Vagina (tissue), 2 donors: Measurements from ENCODE around the gene SNX7. TPM values are rescaled to one million over a fixed set of nuclear protein-coding genes. Genes with fewer than 3 reads are reported as not detected.

ENCODE experiments used
- DNase-seq, 2 donors: peaks; one replicate each; pipeline ENCODE4 v3.0.0-alpha.2; 2017; ENCODE audit errors: extremely low spot score in 2 of 2
- H3K27ac ChIP-seq: fragments of 200-600 bp; sonication (generic); one replicate; pipeline ENCODE4 v1.5.1; 2019
- H3K27me3 ChIP-seq: fragments of 200-600 bp; sonication (generic); one replicate; pipeline ENCODE4 v1.5.1; 2019
- H3K36me3 ChIP-seq, 2 donors: fragments of 200-600 bp; sonication (generic); one replicate each; pipeline ENCODE4 v1.5.1; 2017 to 2019
- H3K4me1 ChIP-seq: fragments of 200-600 bp; sonication (generic); one replicate; pipeline ENCODE4 v1.5.1; 2019
- H3K4me3 ChIP-seq, 2 donors: fragments of 200-600 bp; sonication (generic); 1 replicate in 1 of 2; 2 replicates in 1 of 2; pipeline ENCODE4 v1.5.1; 2016 to 2019
- H3K9me3 ChIP-seq: fragments of 200-600 bp; sonication (generic); one replicate; pipeline ENCODE4 v1.5.1; 2019
- CTCF ChIP-seq, 3 experiments: fragments of 450-650 bp in 2 of 3; fragments of 200-600 bp in 1 of 3; sonication (generic) in 1 of 3; IDR thresholded peaks; one replicate each; pipeline ENCODE4 v1.5.1; 2017 to 2019; ENCODE audit warnings: antibody characterized with exemption in 3 of 3, mild to moderate bottlenecking in 2 of 3, moderate library complexity in 2 of 3
- POLR2A ChIP-seq, 2 donors: fragments of 450-650 bp; IDR thresholded peaks; one replicate each; pipeline ENCODE4 v1.6.1; 2017; ENCODE audit warnings: antibody characterized with exemption in 2 of 2, mild to moderate bottlenecking in 2 of 2, moderate library complexity in 2 of 2
- POLR2AphosphoS5 ChIP-seq, 2 donors: sonication (generic); formaldehyde crosslinking; IDR thresholded peaks; one replicate each; pipeline ENCODE4 v1.9.0; 2017; ENCODE audit warnings: antibody characterized with exemption in 2 of 2, mild to moderate bottlenecking in 2 of 2, low read depth in 1 of 2; ENCODE audit not compliant: insufficient read depth in 1 of 2
- intact Hi-C: fragments of 100-400 bp; cut with DNase I; formaldehyde crosslinking; loops from one replicate; pipeline ENCODE4 v1.15.1; 2023
- total RNA-seq: library from RNA; depleted of rRNA; stranded (reverse); fragments of >200 nt; gene quantifications from one replicate; pipeline ENCODE4 v1.2.3, GENCODE V29; 2016

Gene SNX7
- total RNA-seq, 1 donor from 2014 or later, result 21.4 TPM

- TF ChIP-seq CTCF (IDR thresholded peaks at IDR 0.05) (no peak), POLR2AphosphoS5 (IDR thresholded peaks at IDR 0.05; ENCODE audit: insufficient read depth in 1 of 2, low read depth in 1 of 2) (no peak), POLR2A (IDR thresholded peaks at IDR 0.05) (no peak)
- no peaks in the 10 kb centered on the region for H3K27me3 ChIP-seq
- no peak overlapping the region for H3K4me3 ChIP-seq
- DNase-seq, result no peak
- H3K36me3 ChIP-seq, result peaks cover 0 to 3% of the 10 kb centered on the region in 2 donors
- peaks cover 8% of the 10 kb centered on the region for H3K4me1 ChIP-seq
- no peak overlapping the region for H3K27ac ChIP-seq
- intact Hi-C loops, result no loop called here
- H3K9me3 ChIP-seq, result no peaks in the 10 kb centered on the region
Measured at GRCh38 chr1:98681812-98682211, 20.3 kb downstream of the SNX7 start.

- Histone ChIP-seq H3K36me3 (peaks cover 0 to 3% of the 10 kb centered on the region in 2 donors), H3K27me3 (no peaks in the 10 kb centered on the region), H3K4me1 (no peaks in the 10 kb centered on the region), H3K9me3 (no peaks in the 10 kb centered on the region), H3K27ac (no peak overlapping the region), H3K4me3 (no peak overlapping the region)
- DNase-seq, result no peak
- TF ChIP-seq POLR2A (IDR thresholded peaks at IDR 0.05), result no peak
- no peak for TF ChIP-seq POLR2AphosphoS5 (IDR thresholded peaks at IDR 0.05; ENCODE audit: insufficient read depth in 1 of 2, low read depth in 1 of 2)
- no peak for TF ChIP-seq CTCF (IDR thresholded peaks at IDR 0.05)
- intact Hi-C loops, result no loop called here
Measured at GRCh38 chr1:98688110-98688739, 26.7 kb downstream of the SNX7 start.

GRCh38 chr1:98690576-98690975 is 29.1 kb downstream of the SNX7 start:
- no peak for DNase-seq
- Histone ChIP-seq H3K9me3 (no peaks in the 10 kb centered on the region), H3K27ac (no peak overlapping the region), H3K36me3 (peaks cover 0 to 3% of the 10 kb centered on the region in 2 donors), H3K4me3 (no peak overlapping the region), H3K4me1 (no peaks in the 10 kb centered on the region), H3K27me3 (no peaks in the 10 kb centered on the region)
- TF ChIP-seq POLR2A (IDR thresholded peaks at IDR 0.05) (no peak), CTCF (IDR thresholded peaks at IDR 0.05) (no peak), POLR2AphosphoS5 (IDR thresholded peaks at IDR 0.05; ENCODE audit: insufficient read depth in 1 of 2, low read depth in 1 of 2) (no peak)
- intact Hi-C loops, result no loop called here

- intact Hi-C loops, result no loop called here
- Histone ChIP-seq H3K4me1 (no peaks in the 10 kb centered on the region), H3K27ac (no peak overlapping the region), H3K4me3 (no peak overlapping the region), H3K27me3 (no peaks in the 10 kb centered on the region), H3K9me3 (no peaks in the 10 kb centered on the region), H3K36me3 (no peaks in the 10 kb centered on the region)
- TF ChIP-seq POLR2AphosphoS5 (IDR thresholded peaks at IDR 0.05; ENCODE audit: insufficient read depth in 1 of 2, low read depth in 1 of 2), result no peak
- TF ChIP-seq POLR2A (IDR thresholded peaks at IDR 0.05), result no peak
- no peak for TF ChIP-seq CTCF (IDR thresholded peaks at IDR 0.05)
- no peak for DNase-seq
Measured at GRCh38 chr1:98692482-98692881, 31.0 kb downstream of the SNX7 start.

- no peaks in the 10 kb centered on the region for H3K27me3 ChIP-seq
- no peak overlapping the region for H3K4me3 ChIP-seq
- no peak overlapping the region for H3K27ac ChIP-seq
- no peak for DNase-seq
- intact Hi-C loops, result no loop called here
- no peaks in the 10 kb centered on the region for H3K9me3 ChIP-seq
- no peaks in the 10 kb centered on the region for H3K4me1 ChIP-seq
- H3K36me3 ChIP-seq, result no peaks in the 10 kb centered on the region
- TF ChIP-seq POLR2A (IDR thresholded peaks at IDR 0.05) (no peak), POLR2AphosphoS5 (IDR thresholded peaks at IDR 0.05; ENCODE audit: insufficient read depth in 1 of 2, low read depth in 1 of 2) (no peak), CTCF (IDR thresholded peaks at IDR 0.05) (no peak)
Measured at GRCh38 chr1:98693385-98693784, 31.9 kb downstream of the SNX7 start.
